ENCODE results near the gene RRAS2. TPM values are rescaled to one million over a fixed set of nuclear protein-coding genes. Genes with fewer than 3 reads are reported as not detected.

The RRAS2 gene
- polyA plus RNA-seq, 1 of the 3 experiments (the other 2 are of a cell fraction): 53.3 TPM

GRCh38 chr11:14334893-14335292, 24.1 kb downstream of the RRAS2 start:
- no peak for DNase-seq
- no peak overlapping the region for H3K27ac ChIP-seq (ENCODE audit: low read depth in 2 of 2, low read length in 1 of 2)
- ChIA-PET CTCF (interaction anchor here (1.6 kb wide), 1 partner anchor 10 kb away, joined by 4 read pairs; no protein-coding TSS in a partner anchor), POLR2A (no interaction called here)
- 93% methylated on average over 2 of the region's 2 CpGs for WGBS (ENCODE audit: low lambda C conversion rate)
- H3K9me2 ChIP-seq: no peaks in the 10 kb centered on the region
- peaks cover 52% of the 10 kb centered on the region for H4K20me1 ChIP-seq (ENCODE audit: insufficient read depth)
- H3K4me1 ChIP-seq (ENCODE audit: control insufficient read depth in 1 of 2, insufficient read depth in 2 of 2, low read depth in 1 of 2, low read length in 1 of 2): no peaks in the 10 kb centered on the region
- peaks cover 0 to 16% of the 10 kb centered on the region in 2 experiments for H3K36me3 ChIP-seq (replicated peaks in 1 of 2; ENCODE audit: control insufficient read depth in 1 of 2, insufficient read depth in 2 of 2, low read length in 1 of 2)
- H3K27me3 ChIP-seq (ENCODE audit: insufficient read depth): no peaks in the 10 kb centered on the region
- H3K9me3 ChIP-seq: no peaks in the 10 kb centered on the region
- peaks cover 98% of the 10 kb centered on the region for H3K79me2 ChIP-seq (ENCODE audit: insufficient read depth)
- TF ChIP-seq, protein P1, sequence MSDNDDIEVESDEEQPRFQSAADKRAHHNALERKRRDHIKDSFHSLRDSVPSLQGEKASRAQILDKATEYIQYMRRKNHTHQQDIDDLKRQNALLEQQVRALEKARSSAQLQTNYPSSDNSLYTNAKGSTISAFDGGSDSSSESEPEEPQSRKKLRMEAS (IDR thresholded peaks at IDR 0.05; ENCODE audit: low read depth): no peak
- TF ChIP-seq TCF12 (IDR thresholded peaks at IDR 0.05) (no peak), POLR2AphosphoS5 (IDR thresholded peaks at IDR 0.05; ENCODE audit: low read depth, low read length) (no peak), TAF1 (IDR thresholded peaks at IDR 0.05; ENCODE audit: borderline replicate concordance, low read depth, low read length) (no peak), EZH2phosphoT487 (IDR thresholded peaks at IDR 0.05; ENCODE audit: borderline replicate concordance, low read depth) (no peak), RAD21 (IDR thresholded peaks at IDR 0.05; ENCODE audit: low read length) (no peak), ZBTB33 (IDR thresholded peaks at IDR 0.05; ENCODE audit: borderline replicate concordance, low read depth) (no peak), MEF2A (IDR thresholded peaks at IDR 0.05; ENCODE audit: borderline replicate concordance, low read depth) (no peak), REST (IDR thresholded peaks at IDR 0.05; ENCODE audit: low read depth, low read length) (no peak), FOSL2 (IDR thresholded peaks at IDR 0.05; ENCODE audit: borderline replicate concordance, low read depth) (no peak), SIN3A (IDR thresholded peaks at IDR 0.05; ENCODE audit: borderline replicate concordance, low read depth, low read length) (no peak), JUND (IDR thresholded peaks at IDR 0.05) (no peak), CTCF (IDR thresholded peaks at IDR 0.05) (no peak), FOXM1 (IDR thresholded peaks at IDR 0.05; ENCODE audit: low read depth) (no peak), RXRA (IDR thresholded peaks at IDR 0.05; ENCODE audit: borderline replicate concordance, low read depth) (no peak), RFX5 (IDR thresholded peaks at IDR 0.05; ENCODE audit: low read length) (no peak), NFIC (IDR thresholded peaks at IDR 0.05; ENCODE audit: borderline replicate concordance) (no peak), YY1 (IDR thresholded peaks at IDR 0.05; ENCODE audit: low read depth) (no peak)
- TF ChIP-seq, protein P2, sequence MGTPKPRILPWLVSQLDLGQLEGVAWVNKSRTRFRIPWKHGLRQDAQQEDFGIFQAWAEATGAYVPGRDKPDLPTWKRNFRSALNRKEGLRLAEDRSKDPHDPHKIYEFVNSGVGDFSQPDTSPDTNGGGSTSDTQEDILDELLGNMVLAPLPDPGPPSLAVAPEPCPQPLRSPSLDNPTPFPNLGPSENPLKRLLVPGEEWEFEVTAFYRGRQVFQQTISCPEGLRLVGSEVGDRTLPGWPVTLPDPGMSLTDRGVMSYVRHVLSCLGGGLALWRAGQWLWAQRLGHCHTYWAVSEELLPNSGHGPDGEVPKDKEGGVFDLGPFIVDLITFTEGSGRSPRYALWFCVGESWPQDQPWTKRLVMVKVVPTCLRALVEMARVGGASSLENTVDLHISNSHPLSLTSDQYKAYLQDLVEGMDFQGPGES (IDR thresholded peaks at IDR 0.05; ENCODE audit: low read depth, low read length): no peak
- no peak overlapping the region for H3K4me3 ChIP-seq (ENCODE audit: low read depth in 2 of 2, low read length in 1 of 2)
- no peak overlapping the region for H2AFZ ChIP-seq (ENCODE audit: low read depth)
- no peak overlapping the region for H3K9ac ChIP-seq
- H3K4me2 ChIP-seq: no peak overlapping the region
- peaks cover 31% of the 10 kb centered on the region for H3F3A ChIP-seq (replicated peaks; ENCODE audit: insufficient read depth)

Data from SK-N-SH (cell line).